GM19372 (cell line): ENCODE measurements around the gene TGFBR1.

Source experiments
- ATAC-seq: cut with Tn5 transposase; IDR thresholded peaks from one replicate; pipeline ENCODE4 v1.9.1; 2021; ENCODE audit warnings: mild to moderate bottlenecking, low read depth, moderate library complexity; ENCODE audit not compliant: unreplicated experiment

Gene TGFBR1

GRCh38 chr9:99105152-99106043 lies 485 bp downstream of the TGFBR1 start:
- peak; percentile 60 for ATAC-seq

GRCh38 chr9:99106044-99106375 lies 1.1 kb downstream of the TGFBR1 start:
- ATAC-seq, result no peak

GRCh38 chr9:99107421-99107820 lies 2.5 kb downstream of the TGFBR1 start:
- no peak for ATAC-seq

GRCh38 chr9:99108131-99108530 lies 3.2 kb downstream of the TGFBR1 start:
- ATAC-seq, result no peak

- ATAC-seq, result no peak
Observed at GRCh38 chr9:99109522-99109921, 4.6 kb downstream of the TGFBR1 start.

- ATAC-seq, result no peak
Observed at GRCh38 chr9:99112750-99113413, 8.0 kb downstream of the TGFBR1 start.

GRCh38 chr9:99113414-99114048 lies 8.6 kb downstream of the TGFBR1 start:
- ATAC-seq, result no peak

- no peak for ATAC-seq
Observed at GRCh38 chr9:99114049-99114440, 9.1 kb downstream of the TGFBR1 start.

- no peak for ATAC-seq
Observed at GRCh38 chr9:99114846-99115500, 10.1 kb downstream of the TGFBR1 start.

- no peak for ATAC-seq
Observed at GRCh38 chr9:99116003-99116411, 11.1 kb downstream of the TGFBR1 start.

- ATAC-seq, result peak; percentile 96
Observed at GRCh38 chr9:99118782-99119466, 14.0 kb downstream of the TGFBR1 start.

GRCh38 chr9:99119976-99120655 lies 15.2 kb downstream of the TGFBR1 start:
- ATAC-seq, result no peak

- no peak for ATAC-seq
Observed at GRCh38 chr9:99121604-99122003, 16.7 kb downstream of the TGFBR1 start.

GRCh38 chr9:99124534-99125255 lies 19.8 kb downstream of the TGFBR1 start:
- no peak for ATAC-seq

- no peak for ATAC-seq
Observed at GRCh38 chr9:99125446-99125845, 20.5 kb downstream of the TGFBR1 start.

GRCh38 chr9:99126312-99126711 lies 21.4 kb downstream of the TGFBR1 start:
- no peak for ATAC-seq

GRCh38 chr9:99127356-99128132 lies 22.6 kb downstream of the TGFBR1 start:
- no peak for ATAC-seq

- ATAC-seq, result no peak
Observed at GRCh38 chr9:99128133-99128406, 23.2 kb downstream of the TGFBR1 start.

GRCh38 chr9:99129091-99129490 lies 24.2 kb downstream of the TGFBR1 start:
- ATAC-seq, result no peak
